ENCODE measurements around the gene CYFIP1.

DNA sequence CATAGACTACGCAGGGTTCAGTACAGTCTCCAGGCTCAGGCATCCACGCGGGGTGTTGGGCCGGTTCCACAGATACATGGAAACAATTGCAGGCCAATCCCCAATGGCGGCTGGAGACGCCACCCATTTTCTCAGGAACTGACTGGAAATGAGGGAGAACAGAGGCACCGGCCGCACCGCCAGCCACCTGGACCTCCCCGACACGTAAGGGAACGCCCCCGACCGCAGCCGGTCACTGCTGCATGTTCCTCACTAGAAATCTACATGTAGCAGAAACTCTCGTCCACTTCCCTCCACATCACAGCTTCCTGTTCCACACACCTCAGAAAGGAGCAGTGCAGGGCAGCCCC is 29.2 kb downstream of the CYFIP1 start:
- TF ChIP-seq, protein P1, sequence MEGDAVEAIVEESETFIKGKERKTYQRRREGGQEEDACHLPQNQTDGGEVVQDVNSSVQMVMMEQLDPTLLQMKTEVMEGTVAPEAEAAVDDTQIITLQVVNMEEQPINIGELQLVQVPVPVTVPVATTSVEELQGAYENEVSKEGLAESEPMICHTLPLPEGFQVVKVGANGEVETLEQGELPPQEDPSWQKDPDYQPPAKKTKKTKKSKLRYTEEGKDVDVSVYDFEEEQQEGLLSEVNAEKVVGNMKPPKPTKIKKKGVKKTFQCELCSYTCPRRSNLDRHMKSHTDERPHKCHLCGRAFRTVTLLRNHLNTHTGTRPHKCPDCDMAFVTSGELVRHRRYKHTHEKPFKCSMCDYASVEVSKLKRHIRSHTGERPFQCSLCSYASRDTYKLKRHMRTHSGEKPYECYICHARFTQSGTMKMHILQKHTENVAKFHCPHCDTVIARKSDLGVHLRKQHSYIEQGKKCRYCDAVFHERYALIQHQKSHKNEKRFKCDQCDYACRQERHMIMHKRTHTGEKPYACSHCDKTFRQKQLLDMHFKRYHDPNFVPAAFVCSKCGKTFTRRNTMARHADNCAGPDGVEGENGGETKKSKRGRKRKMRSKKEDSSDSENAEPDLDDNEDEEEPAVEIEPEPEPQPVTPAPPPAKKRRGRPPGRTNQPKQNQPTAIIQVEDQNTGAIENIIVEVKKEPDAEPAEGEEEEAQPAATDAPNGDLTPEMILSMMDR (conservative IDR thresholded peaks at IDR 0.05; ENCODE audit: low read depth, low read length): no peak
- no peak for TF ChIP-seq EZH2 (IDR thresholded peaks at IDR 0.05; ENCODE audit: borderline replicate concordance, low read depth, low read length, poor library complexity, severe bottlenecking)
